ENCODE results near the gene TNRC18.
"Not testable (repeated sequence)": the region's sequence is repeated elsewhere in the genome, so short reads cannot be mapped to it uniquely, and the experiment has no call there.

TNRC18 gene

GRCh38 chr7:5279734-5280133, 143.9 kb downstream of the TNRC18 start:
- H3K27me3 Mint-ChIP-seq (ENCODE audit: low read depth, poor library complexity), result peaks cover 37% of the 10 kb centered on the region
- no peak overlapping the region for H3K27ac Mint-ChIP-seq
- H3K9me3 Mint-ChIP-seq, result no peaks in the 10 kb centered on the region
- no peak overlapping the region for H3K4me3 Mint-ChIP-seq
- no peak for DNase-seq
- no peak for TF ChIP-seq CTCF (IDR thresholded peaks at IDR 0.05)
- peaks cover 4% of the 10 kb centered on the region for H3K4me1 Mint-ChIP-seq
- H3K36me3 Mint-ChIP-seq (ENCODE audit: low read depth), result no peaks in the 10 kb centered on the region

GRCh38 chr7:5278766-5279165, 144.9 kb downstream of the TNRC18 start:
- DNase-seq, result no peak
- Mint-ChIP-seq H3K9me3 (no peaks in the 10 kb centered on the region), H3K27me3 (ENCODE audit: low read depth, poor library complexity) (peaks cover 37% of the 10 kb centered on the region), H3K36me3 (ENCODE audit: low read depth) (no peaks in the 10 kb centered on the region), H3K4me1 (no peaks in the 10 kb centered on the region), H3K27ac (no peak overlapping the region), H3K4me3 (no peak overlapping the region)
- no peak for TF ChIP-seq CTCF (IDR thresholded peaks at IDR 0.05)

GRCh38 chr7:5276611-5277010, 147.0 kb downstream of the TNRC18 start:
- no peak for DNase-seq
- H3K4me1 Mint-ChIP-seq, result no peaks in the 10 kb centered on the region
- H3K27me3 Mint-ChIP-seq (ENCODE audit: low read depth, poor library complexity), result peaks cover 39% of the 10 kb centered on the region
- no peak for TF ChIP-seq CTCF (IDR thresholded peaks at IDR 0.05)
- H3K9me3 Mint-ChIP-seq, result no peaks in the 10 kb centered on the region
- no peak overlapping the region for H3K27ac Mint-ChIP-seq
- H3K4me3 Mint-ChIP-seq, result no peak overlapping the region
- H3K36me3 Mint-ChIP-seq (ENCODE audit: low read depth), result no peaks in the 10 kb centered on the region

GRCh38 chr7:5276123-5276522, 147.5 kb downstream of the TNRC18 start:
- H3K36me3 Mint-ChIP-seq (ENCODE audit: low read depth); DNase-seq; H3K27ac Mint-ChIP-seq; H3K4me3 Mint-ChIP-seq; H3K9me3 Mint-ChIP-seq; H3K4me1 Mint-ChIP-seq: not testable (repeated sequence)
- peaks cover 34% of the 10 kb centered on the region for H3K27me3 Mint-ChIP-seq (ENCODE audit: low read depth, poor library complexity)

GRCh38 chr7:5275510-5275909, 148.1 kb downstream of the TNRC18 start:
- not testable (repeated sequence) for H3K36me3 Mint-ChIP-seq (ENCODE audit: low read depth); H3K27ac Mint-ChIP-seq; DNase-seq; H3K4me3 Mint-ChIP-seq; H3K4me1 Mint-ChIP-seq; H3K9me3 Mint-ChIP-seq
- peaks cover 30% of the 10 kb centered on the region for H3K27me3 Mint-ChIP-seq (ENCODE audit: low read depth, poor library complexity)

- H3K4me1 Mint-ChIP-seq; H3K4me3 Mint-ChIP-seq; DNase-seq; H3K27ac Mint-ChIP-seq; H3K36me3 Mint-ChIP-seq (ENCODE audit: low read depth); H3K9me3 Mint-ChIP-seq: not testable (repeated sequence)
- peaks cover 27% of the 10 kb centered on the region for H3K27me3 Mint-ChIP-seq (ENCODE audit: low read depth, poor library complexity)
These were observed 148.6 kb downstream of the TNRC18 start for GRCh38 chr7:5274985-5275431.

GRCh38 chr7:5274441-5274840, 149.2 kb downstream of the TNRC18 start:
- Mint-ChIP-seq H3K36me3 (ENCODE audit: low read depth) (no peaks in the 10 kb centered on the region), H3K4me1 (no peaks in the 10 kb centered on the region), H3K4me3 (no peak overlapping the region), H3K27me3 (ENCODE audit: low read depth, poor library complexity) (peaks cover 21% of the 10 kb centered on the region), H3K9me3 (peaks cover 5% of the 10 kb centered on the region), H3K27ac (no peak overlapping the region)
- no peak for DNase-seq
- no peak for TF ChIP-seq CTCF (IDR thresholded peaks at IDR 0.05)

GRCh38 chr7:5273831-5274405, 149.7 kb downstream of the TNRC18 start:
- not testable (repeated sequence) for H3K27ac Mint-ChIP-seq; H3K9me3 Mint-ChIP-seq; DNase-seq; H3K4me3 Mint-ChIP-seq; H3K4me1 Mint-ChIP-seq; H3K36me3 Mint-ChIP-seq (ENCODE audit: low read depth)
- H3K27me3 Mint-ChIP-seq (ENCODE audit: low read depth, poor library complexity), result peaks cover 21% of the 10 kb centered on the region

Data from nephron progenitor cell (in vitro differentiated cells).